Psoas muscle (tissue), 8 donors: ENCODE measurements around the gene TMEM123. TPM values are rescaled to one million over a fixed set of nuclear protein-coding genes. Genes with fewer than 3 reads are reported as not detected.
A peak's percentile ranks its signal among the peaks of the same experiment; 100 is the strongest.

ENCODE experiments used
- ATAC-seq, 4 donors: fragments of 200-7000 bp; cut with Tn5 transposase; one replicate each; pipeline ENCODE4 v1.9.1; 2020; ENCODE audit warnings: moderate library complexity in 3 of 4, mild to moderate bottlenecking in 2 of 4
- DNase-seq, 2 donors: peaks; one replicate each; pipeline ENCODE4 v3.0.0-alpha.2; 2020
- H3K27ac ChIP-seq: fragments of 200-600 bp; one replicate; pipeline ENCODE4 v1.8.0; 2022
- H3K27me3 ChIP-seq, 3 donors: fragments of 200-600 bp in 1 of 3; one replicate each; pipeline versions ENCODE4 v1.6.1 to v1.8.0; 2013 to 2022; ENCODE audit warnings: low read length in 2 of 3, mild to moderate bottlenecking in 2 of 3, moderate library complexity in 1 of 3; ENCODE audit not compliant: insufficient read depth in 3 of 3
- H3K36me3 ChIP-seq, 2 donors: fragments of 200-600 bp in 1 of 2; one replicate each; pipeline versions ENCODE4 v1.6.1 to v1.8.0; 2013 to 2022; ENCODE audit warnings: low read depth in 1 of 2, mild to moderate bottlenecking in 1 of 2, moderate library complexity in 1 of 2; ENCODE audit not compliant: insufficient read depth in 1 of 2
- H3K4me1 ChIP-seq: fragments of 200-600 bp; one replicate; pipeline ENCODE4 v1.8.0; 2022
- H3K4me3 ChIP-seq: fragments of 200-600 bp; one replicate; pipeline ENCODE4 v1.8.0; 2022; ENCODE audit warnings: mild to moderate bottlenecking
- H3K9me3 ChIP-seq: fragments of 200-600 bp; one replicate; pipeline ENCODE4 v1.8.0; 2022
- CTCF ChIP-seq: fragments of 200-600 bp; IDR thresholded peaks from one replicate; pipeline ENCODE4 v1.8.0; 2022; ENCODE audit warnings: antibody characterized with exemption
- WGBS, 3 donors: extraction: QIAGEN DNeasy Blood & Tissue Kit; methylation state at CpG; one replicate each; pipeline versions ENCODE4 v1.1.6 to v1.1.7; 2013; 5-methylcytosine and 5-hydroxymethylcytosine counted together
- intact Hi-C, 2 donors: fragments of 100-400 bp; cut with DNase I; formaldehyde crosslinking; loops; one replicate each; pipeline versions ENCODE4 v1.11.0 to v1.14.2; 2022
- polyA plus RNA-seq, 3 donors: library from polyadenylated mRNA; stranded (reverse); fragments of 200-250 nt; gene quantifications; one replicate each; pipeline ENCODE4 v1.2.3, GENCODE V29; 2013
- total RNA-seq, 4 donors: library from RNA; stranded (reverse); fragmentation: NEBNext Ultra II Directional in 2 of 4; extraction: Animal tissue kit (Norgen Biotek cat#: 25700) in 2 of 4; gene quantifications; one replicate each; pipeline versions ENCODE4 v1.2.1 to v1.2.4, GENCODE V29; 2021 to 2023
- donor health status: healthy with polysubstance abuse.
- donor health status: DM: no; HTN: no; CAD: no; lungs with moderate emphysema.
- donor health status: Bipolar disorder and iron deficiency.
- donor health status: healthy.
- donor health status: DM: yes; HTN: yes; CAD: no.
- donor health status: DM: no; HTN: no; CAD: no.
- donor health status: DM: no; HTN: no; CAD: no.
- donor health status: DM: yes; HTN: yes; CAD: no.

The TMEM123 gene
- total and polyA plus RNA-seq, 7 donors: 10.8 to 42.6 (median 16.9) TPM

- no peaks in the 10 kb centered on the region for H3K27me3 ChIP-seq
- H3K4me1 ChIP-seq: no peaks in the 10 kb centered on the region
- intact Hi-C loops: loop anchor here (1.0 to 5.0 kb wide), 2 partner anchors 104 to 106 kb away; no protein-coding TSS in a partner anchor
- peak; percentile 75 for TF ChIP-seq CTCF
- ATAC-seq (peak; percentile 85 to 94 (median 90)), DNase-seq (peak; percentile 50 to 75)
- H3K4me3 ChIP-seq: no peak overlapping the region
- H3K36me3 ChIP-seq: peaks cover 4 to 73% of the 10 kb centered on the region in 2 donors
- no peaks in the 10 kb centered on the region for H3K9me3 ChIP-seq
- H3K27ac ChIP-seq: no peak overlapping the region
- 56 to 62% (median 59%) methylated on average over 12 of the region's 12 CpGs for WGBS, 3 donors
These were observed 61.7 kb downstream of the TMEM123 start for GRCh38 chr11:102390667-102391465.

- intact Hi-C loops: no loop called here
- peak in 2 of 4 donors; percentile 33 to 41 for ATAC-seq
- Histone ChIP-seq H3K9me3 (no peaks in the 10 kb centered on the region), H3K27me3 (no peaks in the 10 kb centered on the region), H3K27ac (no peak overlapping the region), H3K36me3 (peaks cover 4 to 70% of the 10 kb centered on the region in 2 donors), H3K4me1 (no peaks in the 10 kb centered on the region), H3K4me3 (no peak overlapping the region)
- DNase-seq: no peak
- TF ChIP-seq CTCF: no peak
- WGBS, 3 donors: 85 to 91% (median 85%) methylated on average over 4 of the region's 4 CpGs
These were observed 63.3 kb downstream of the TMEM123 start for GRCh38 chr11:102389253-102389652.

GRCh38 chr11:102387043-102387781 is 65.4 kb downstream of the TMEM123 start:
- TF ChIP-seq CTCF: no peak
- no peaks in the 10 kb centered on the region for H3K27me3 ChIP-seq
- WGBS, 3 donors: 86 to 91% (median 86%) methylated on average over 8 of the region's 8 CpGs
- no peak overlapping the region for H3K4me3 ChIP-seq
- H3K4me1 ChIP-seq: no peaks in the 10 kb centered on the region
- H3K9me3 ChIP-seq: no peaks in the 10 kb centered on the region
- no peak overlapping the region for H3K27ac ChIP-seq
- ATAC-seq (no peak), DNase-seq (no peak)
- H3K36me3 ChIP-seq: peaks cover 4 to 67% of the 10 kb centered on the region in 2 donors
- intact Hi-C loops: no loop called here

GRCh38 chr11:102386136-102386734 is 66.3 kb downstream of the TMEM123 start:
- WGBS, 3 donors: 91 to 97% (median 97%) methylated on average over 2 of the region's 2 CpGs
- peaks cover 4 to 70% of the 10 kb centered on the region in 2 donors for H3K36me3 ChIP-seq
- DNase-seq (no peak), ATAC-seq (no peak)
- no peak overlapping the region for H3K27ac ChIP-seq
- H3K27me3 ChIP-seq: no peaks in the 10 kb centered on the region
- H3K4me1 ChIP-seq: no peaks in the 10 kb centered on the region
- intact Hi-C loops: no loop called here
- no peak overlapping the region for H3K4me3 ChIP-seq
- no peak for TF ChIP-seq CTCF
- H3K9me3 ChIP-seq: no peaks in the 10 kb centered on the region
